Stimulated activated CD8-positive, alpha-beta memory T cell treated with anti-CD3 and anti-CD28 coated beads, Interleukin-15, amount 100 ng/mL, for 24 hours (primary cell): ENCODE measurements around the gene SGMS1.
"Not testable (repeated sequence)": the region's sequence is repeated elsewhere in the genome, so short reads cannot be mapped to it uniquely, and the experiment has no call there.

ENCODE experiments used
- DNase-seq: peaks from one replicate; pipeline ENCODE4 v3.0.0-alpha.2; 2020; ENCODE audit warnings: low read depth

The SGMS1 gene

GRCh38 chr10:50469288-50469687, 154.5 kb downstream of the SGMS1 start:
- no peak for DNase-seq

GRCh38 chr10:50467209-50467608, 156.5 kb downstream of the SGMS1 start:
- DNase-seq, result no peak

- DNase-seq, result no peak
These were observed 159.7 kb downstream of the SGMS1 start for GRCh38 chr10:50464004-50464409.

GRCh38 chr10:50461834-50462233, 161.9 kb downstream of the SGMS1 start:
- DNase-seq, result no peak

- DNase-seq, result no peak
These were observed 162.6 kb downstream of the SGMS1 start for GRCh38 chr10:50461123-50461522.

- no peak for DNase-seq
These were observed 167.0 kb downstream of the SGMS1 start for GRCh38 chr10:50456719-50457118.

- no peak for DNase-seq
These were observed 169.8 kb downstream of the SGMS1 start for GRCh38 chr10:50453940-50454339.

- no peak for DNase-seq
These were observed 171.2 kb downstream of the SGMS1 start for GRCh38 chr10:50452603-50453002.

- DNase-seq, result no peak
These were observed 176.1 kb downstream of the SGMS1 start for GRCh38 chr10:50447691-50448090.

- not testable (repeated sequence) for DNase-seq
These were observed 178.0 kb downstream of the SGMS1 start for GRCh38 chr10:50445777-50446176.

GRCh38 chr10:50440489-50440888, 183.3 kb downstream of the SGMS1 start:
- no peak for DNase-seq

- no peak for DNase-seq
These were observed 183.9 kb downstream of the SGMS1 start for GRCh38 chr10:50439806-50440205.

- DNase-seq, result no peak
These were observed 184.6 kb downstream of the SGMS1 start for GRCh38 chr10:50439187-50439586.

- no peak for DNase-seq
These were observed 185.5 kb downstream of the SGMS1 start for GRCh38 chr10:50438049-50438936.

- DNase-seq, result no peak
These were observed 186.5 kb downstream of the SGMS1 start for GRCh38 chr10:50437248-50437647.

GRCh38 chr10:50436805-50437204, 187.0 kb downstream of the SGMS1 start:
- no peak for DNase-seq

- no peak for DNase-seq
These were observed 191.3 kb downstream of the SGMS1 start for GRCh38 chr10:50432211-50433009.

- no peak for DNase-seq
These were observed 192.0 kb downstream of the SGMS1 start for GRCh38 chr10:50431791-50432190.

- DNase-seq, result no peak
These were observed 192.6 kb downstream of the SGMS1 start for GRCh38 chr10:50431133-50431532.

GRCh38 chr10:50426485-50426884, 197.3 kb downstream of the SGMS1 start:
- DNase-seq, result no peak

- DNase-seq, result not testable (repeated sequence)
These were observed 198.5 kb downstream of the SGMS1 start for GRCh38 chr10:50425215-50425614.

- DNase-seq, result no peak
These were observed 200.3 kb downstream of the SGMS1 start for GRCh38 chr10:50423448-50423847.

- DNase-seq, result no peak
These were observed 201.5 kb downstream of the SGMS1 start for GRCh38 chr10:50422259-50422658.
